Measurements from ENCODE around the gene QPCTL. TPM values are rescaled to one million over a fixed set of nuclear protein-coding genes. Genes with fewer than 3 reads are reported as not detected.

The QPCTL gene
- total and polyA plus RNA-seq, 9 of the 15 experiments (the other 6 are each of a cell fraction or from before 2014, with no cell fraction given), result 0.99 to 31.3 (median 12.7) TPM

GRCh38 chr19:45739498-45740439 lies 47.3 kb downstream of the QPCTL start (continued):
- no peak for TF ChIP-seq CHD7 (IDR thresholded peaks at IDR 0.05; ENCODE audit: low read depth, low read length)
- TF ChIP-seq ZNF175 (CRISPR knock-in tag; IDR thresholded peaks at IDR 0.05; ENCODE audit: low read depth), result 0 out of 2 replicates have a peak, but pooled peaks have one; percentile 33
- no peak for TF ChIP-seq BMI1 (IDR thresholded peaks at IDR 0.05; ENCODE audit: low read length)
- TF ChIP-seq MXD1 (CRISPR knock-in tag; IDR thresholded peaks at IDR 0.05; ENCODE audit: borderline replicate concordance, poor library complexity, severe bottlenecking), result no peak
- 0 out of 2 replicates have a peak, but pooled peaks have one; percentile 36 for TF ChIP-seq SMARCA4 (IDR thresholded peaks at IDR 0.05)
- no peak for TF ChIP-seq RBM34 (IDR thresholded peaks at IDR 0.05; ENCODE audit: borderline replicate concordance, insufficient read depth, low read length)
- TF ChIP-seq EP400 (IDR thresholded peaks at IDR 0.05), result peak; percentile 98
- TF ChIP-seq CBX1 (IDR thresholded peaks at IDR 0.05; ENCODE audit: low read depth), result peak; percentile 55; the same call in 1 of the 2 replicates
- 0 out of 2 replicates have a peak, but pooled peaks have one; percentile 6 for TF ChIP-seq RAD51 (IDR thresholded peaks at IDR 0.05; ENCODE audit: borderline replicate concordance, low read depth)
- no peak for TF ChIP-seq CLOCK (CRISPR knock-in tag; IDR thresholded peaks at IDR 0.05; ENCODE audit: borderline replicate concordance)

All from K562 (cell line).